RWPE2 (cell line): Measurements from ENCODE around the gene LYSMD4.
"Not testable (repeated sequence)": the region's sequence is repeated elsewhere in the genome, so short reads cannot be mapped to it uniquely, and the experiment has no call there.

Experiments used
- ATAC-seq: fragments of 200-7000 bp; cut with Tn5 transposase; 3 replicates; pipeline ENCODE4 v1.9.1; 2021; ENCODE audit warnings: low read depth
- DNase-seq: peaks from one replicate; pipeline ENCODE4 v3.0.0-alpha.2; 2020; ENCODE audit warnings: low spot score
- H3K27ac ChIP-seq: fragments of 450-650 bp; 2 replicates; pipeline ENCODE4 v1.5.1; 2017; ENCODE audit warnings: mild to moderate bottlenecking; ENCODE audit not compliant: poor library complexity, severe bottlenecking
- H3K27me3 ChIP-seq: fragments of 250-450 bp; sonication (Bioruptor Pico); 2 replicates; pipeline ENCODE4 v1.5.1; 2021; ENCODE audit warnings: mild to moderate bottlenecking, moderate library complexity; ENCODE audit not compliant: insufficient read depth, poor library complexity, severe bottlenecking
- H3K36me3 ChIP-seq: fragments of 250-450 bp; sonication (Bioruptor Pico); 2 replicates; pipeline ENCODE4 v1.5.1; 2020; ENCODE audit warnings: low read depth, mild to moderate bottlenecking, moderate library complexity
- H3K4me1 ChIP-seq: fragments of 250-450 bp; sonication (Bioruptor Pico); 2 replicates; pipeline ENCODE4 v1.5.1; 2021; ENCODE audit warnings: mild to moderate bottlenecking, moderate library complexity; ENCODE audit not compliant: insufficient read depth, poor library complexity, severe bottlenecking
- H3K4me3 ChIP-seq: fragments of 250-450 bp; sonication (Bioruptor Pico); 2 replicates; pipeline ENCODE4 v1.5.1; 2021; ENCODE audit warnings: mild to moderate bottlenecking, moderate library complexity; ENCODE audit not compliant: severe bottlenecking
- H3K9me3 ChIP-seq: fragments of 250-450 bp; sonication (Bioruptor Pico); 2 replicates; pipeline ENCODE4 v1.5.1; 2021; ENCODE audit warnings: mild to moderate bottlenecking, moderate library complexity; ENCODE audit not compliant: severe bottlenecking
- TF ChIP-seq, protein P1 (sequence below): fragments of 450-650 bp; IDR thresholded peaks from one replicate; pipeline ENCODE4 v1.5.1; 2017; ENCODE audit warnings: mild to moderate bottlenecking, moderate library complexity; ENCODE audit not compliant: poor library complexity, severe bottlenecking

Gene LYSMD4

DNA sequence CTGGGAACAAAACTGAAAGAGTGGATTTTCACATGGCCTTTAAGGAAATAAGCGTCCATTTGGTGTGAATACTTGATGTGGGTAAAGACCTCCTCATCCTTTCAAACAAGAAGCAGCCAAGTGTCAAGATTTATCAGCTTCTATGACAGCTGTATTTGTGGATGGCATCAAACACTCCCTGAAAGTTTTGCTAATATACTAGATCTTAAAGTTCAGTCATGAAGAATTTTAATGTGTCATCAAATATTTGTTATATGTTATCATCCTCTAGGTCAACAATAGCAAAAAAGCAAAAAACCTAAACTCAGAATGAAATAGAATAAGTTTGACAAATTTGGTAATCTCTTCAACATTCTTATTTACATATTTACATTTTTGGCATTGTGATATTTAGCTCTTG, 29.1 kb upstream of the LYSMD4 start:
- DNase-seq: no peak
- Histone ChIP-seq H3K4me3 (no peak overlapping the region), H3K9me3 (no peaks in the 10 kb centered on the region), H3K27me3 (no peaks in the 10 kb centered on the region), H3K36me3 (no peaks in the 10 kb centered on the region), H3K27ac (no peak overlapping the region), H3K4me1 (peaks cover 2% of the 10 kb centered on the region)
- ATAC-seq: peak; percentile 51; the same call in 1 of the 3 replicates
- TF ChIP-seq, protein P1, sequence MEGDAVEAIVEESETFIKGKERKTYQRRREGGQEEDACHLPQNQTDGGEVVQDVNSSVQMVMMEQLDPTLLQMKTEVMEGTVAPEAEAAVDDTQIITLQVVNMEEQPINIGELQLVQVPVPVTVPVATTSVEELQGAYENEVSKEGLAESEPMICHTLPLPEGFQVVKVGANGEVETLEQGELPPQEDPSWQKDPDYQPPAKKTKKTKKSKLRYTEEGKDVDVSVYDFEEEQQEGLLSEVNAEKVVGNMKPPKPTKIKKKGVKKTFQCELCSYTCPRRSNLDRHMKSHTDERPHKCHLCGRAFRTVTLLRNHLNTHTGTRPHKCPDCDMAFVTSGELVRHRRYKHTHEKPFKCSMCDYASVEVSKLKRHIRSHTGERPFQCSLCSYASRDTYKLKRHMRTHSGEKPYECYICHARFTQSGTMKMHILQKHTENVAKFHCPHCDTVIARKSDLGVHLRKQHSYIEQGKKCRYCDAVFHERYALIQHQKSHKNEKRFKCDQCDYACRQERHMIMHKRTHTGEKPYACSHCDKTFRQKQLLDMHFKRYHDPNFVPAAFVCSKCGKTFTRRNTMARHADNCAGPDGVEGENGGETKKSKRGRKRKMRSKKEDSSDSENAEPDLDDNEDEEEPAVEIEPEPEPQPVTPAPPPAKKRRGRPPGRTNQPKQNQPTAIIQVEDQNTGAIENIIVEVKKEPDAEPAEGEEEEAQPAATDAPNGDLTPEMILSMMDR: no peak

DNA sequence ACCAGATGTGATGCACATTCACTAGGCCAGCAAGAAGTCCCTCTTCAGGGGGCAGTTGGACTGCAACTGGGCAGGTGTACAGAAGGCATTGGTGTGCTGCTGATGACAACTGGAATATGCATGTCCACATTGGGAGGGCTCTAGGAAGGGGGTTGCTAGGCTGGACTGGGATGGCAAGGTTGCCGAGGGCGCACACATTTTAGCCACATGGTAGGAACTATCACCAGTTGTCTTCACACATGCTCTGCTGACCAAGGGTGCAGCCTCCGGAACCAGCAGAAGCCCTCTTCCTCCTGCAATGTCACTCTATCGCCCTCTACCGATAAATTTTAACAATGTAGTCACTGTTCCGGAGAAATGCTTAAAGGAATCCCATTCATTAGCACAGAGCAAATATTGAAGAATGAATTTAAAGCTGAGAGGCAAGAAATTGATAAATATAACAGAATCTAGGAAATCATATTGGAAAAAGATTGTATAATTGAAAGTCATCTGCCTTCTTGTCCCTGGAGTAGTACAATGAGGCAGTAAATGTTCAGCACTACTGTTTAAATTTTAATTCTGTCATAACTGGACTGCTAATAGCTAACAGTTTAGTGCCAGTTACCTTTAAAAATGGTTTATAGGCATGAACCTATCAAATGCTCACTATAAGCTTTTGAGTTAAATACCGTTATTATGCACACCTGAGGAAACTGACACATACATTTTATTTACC, 22.6 kb upstream of the LYSMD4 start:
- DNase-seq: no peak
- no peak overlapping the region for H3K4me3 ChIP-seq
- H3K9me3 ChIP-seq: no peaks in the 10 kb centered on the region
- TF ChIP-seq, protein P1: peak; percentile 99
- H3K36me3 ChIP-seq: no peaks in the 10 kb centered on the region
- peak; percentile 92 for ATAC-seq
- H3K27me3 ChIP-seq: no peaks in the 10 kb centered on the region
- H3K4me1 ChIP-seq: no peaks in the 10 kb centered on the region
- H3K27ac ChIP-seq: no peak overlapping the region

DNA sequence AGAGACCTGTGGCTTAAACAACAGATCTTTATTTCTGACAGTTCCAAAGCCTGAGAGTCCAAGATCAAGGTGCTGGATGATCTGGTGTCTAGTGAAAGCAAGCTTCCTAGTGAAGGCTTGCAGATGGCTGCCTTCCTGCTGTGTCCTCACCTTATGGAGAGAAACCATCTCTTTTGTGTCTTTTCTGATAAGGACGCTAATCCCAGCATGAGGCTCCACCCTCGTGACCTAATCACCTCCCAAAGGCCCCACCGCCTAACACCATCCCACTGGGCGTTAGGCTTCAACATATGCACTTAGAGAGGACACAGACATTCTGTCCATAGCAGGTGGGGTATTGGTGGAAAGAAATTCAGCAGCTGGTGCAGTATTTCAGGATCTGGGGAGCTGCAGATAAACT, 19.8 kb upstream of the LYSMD4 start:
- TF ChIP-seq, protein P1: no peak
- no peaks in the 10 kb centered on the region for H3K36me3 ChIP-seq
- no peak overlapping the region for H3K27ac ChIP-seq
- H3K27me3 ChIP-seq: no peaks in the 10 kb centered on the region
- no peak for DNase-seq
- H3K4me1 ChIP-seq: no peaks in the 10 kb centered on the region
- H3K4me3 ChIP-seq: no peak overlapping the region
- H3K9me3 ChIP-seq: no peaks in the 10 kb centered on the region
- no peak for ATAC-seq

DNA sequence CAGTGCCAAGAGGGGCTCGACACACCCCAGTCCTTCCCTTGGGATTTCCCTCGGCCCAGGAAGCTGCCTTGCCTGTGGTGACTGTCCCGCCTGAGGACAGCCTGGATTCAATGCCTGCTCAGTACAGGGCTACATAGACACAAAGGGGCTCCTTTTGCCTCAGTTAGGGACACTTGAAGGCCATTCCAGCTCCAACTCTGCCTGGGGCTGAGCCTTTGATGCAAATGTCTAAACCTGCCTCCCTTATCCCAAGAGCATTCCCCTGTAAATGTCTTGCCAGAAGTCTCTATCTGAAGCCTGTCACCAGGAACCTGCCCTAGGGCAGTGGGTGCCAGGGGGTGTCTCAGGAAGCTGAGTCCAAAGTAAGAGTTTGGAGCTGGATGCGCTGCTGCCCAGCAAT, 19.3 kb upstream of the LYSMD4 start:
- DNase-seq (no peak), ATAC-seq (no peak)
- H3K4me3 ChIP-seq: no peak overlapping the region
- H3K4me1 ChIP-seq: no peaks in the 10 kb centered on the region
- TF ChIP-seq, protein P1: no peak
- H3K9me3 ChIP-seq: no peaks in the 10 kb centered on the region
- H3K27me3 ChIP-seq: no peaks in the 10 kb centered on the region
- no peak overlapping the region for H3K27ac ChIP-seq
- H3K36me3 ChIP-seq: no peaks in the 10 kb centered on the region

DNA sequence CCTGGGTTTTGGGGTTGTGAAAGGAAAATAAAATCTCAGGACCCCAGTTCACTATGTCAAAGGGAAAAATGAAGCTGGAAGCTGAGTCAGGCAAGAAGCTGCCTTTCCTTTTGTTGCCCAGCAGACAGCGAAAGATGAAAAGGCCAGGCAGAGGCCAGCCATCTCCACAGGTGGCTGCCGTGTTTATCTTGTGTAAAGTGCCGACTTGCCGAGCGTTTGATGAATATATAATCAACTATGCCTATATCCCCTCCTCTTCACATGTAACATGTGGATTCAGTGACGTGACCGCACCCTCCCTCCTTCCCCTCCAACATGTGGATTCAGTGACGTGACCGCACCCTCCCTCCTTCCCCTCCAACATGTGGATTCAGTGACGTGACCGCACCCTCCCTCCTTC, 17.1 kb upstream of the LYSMD4 start:
- not testable (repeated sequence) for ATAC-seq, H3K27ac ChIP-seq, DNase-seq, H3K4me1 ChIP-seq, H3K36me3 ChIP-seq, H3K27me3 ChIP-seq, H3K9me3 ChIP-seq, H3K4me3 ChIP-seq
